Fibroblast of villous mesenchyme (primary cell): ENCODE measurements around the gene PTK7. TPM values are rescaled to one million over a fixed set of nuclear protein-coding genes. Genes with fewer than 3 reads are reported as not detected.
"Not testable (repeated sequence)": the region's sequence is repeated elsewhere in the genome, so short reads cannot be mapped to it uniquely, and the experiment has no call there.

ENCODE experiments used
- DNase-seq: peaks from one replicate; pipeline ENCODE4 v3.0.0-alpha.2; 2010; ENCODE audit warnings: low read depth
- H3K4me3 ChIP-seq: 2 replicates; pipeline ENCODE4 v1.5.1; 2011; ENCODE audit warnings: low read depth, mild to moderate bottlenecking, low read length
- CTCF ChIP-seq: IDR thresholded peaks from 2 replicates; pipeline ENCODE4 v1.5.1; 2012; ENCODE audit warnings: low read depth, mild to moderate bottlenecking, low read length; ENCODE audit not compliant: insufficient read depth
- total RNA-seq: library from RNA; depleted of rRNA; stranded (reverse); fragments of >200 nt; gene quantifications from 2 replicates; pipeline ENCODE4 v1.2.3, GENCODE V29; 2012

PTK7 gene
- total RNA-seq, 1 donor, result 199 TPM

- TF ChIP-seq CTCF, result no peak
- no peak for DNase-seq
- H3K4me3 ChIP-seq, result no peak overlapping the region
Measured at GRCh38 chr6:43035495-43036194, 40.5 kb upstream of the PTK7 start.

- TF ChIP-seq CTCF, result no peak
- H3K4me3 ChIP-seq, result no peak overlapping the region
- DNase-seq, result no peak
Measured at GRCh38 chr6:43036712-43037111, 39.4 kb upstream of the PTK7 start.

GRCh38 chr6:43037197-43037596, 38.9 kb upstream of the PTK7 start:
- no peak for TF ChIP-seq CTCF
- no peak for DNase-seq

GRCh38 chr6:43037706-43038105, 38.4 kb upstream of the PTK7 start:
- H3K4me3 ChIP-seq, result no peak overlapping the region
- no peak for DNase-seq
- TF ChIP-seq CTCF, result no peak

More at GRCh38 chr6:43037197-43037596, 38.9 kb upstream of the PTK7 start:
- no peak overlapping the region for H3K4me3 ChIP-seq

- TF ChIP-seq CTCF, result no peak
- H3K4me3 ChIP-seq, result no peak overlapping the region
- no peak for DNase-seq
Measured at GRCh38 chr6:43038727-43039126, 37.4 kb upstream of the PTK7 start.

- H3K4me3 ChIP-seq, result no peak overlapping the region
- TF ChIP-seq CTCF, result no peak
- no peak for DNase-seq
Measured at GRCh38 chr6:43040542-43041257, 35.4 kb upstream of the PTK7 start.

GRCh38 chr6:43041475-43041874, 34.6 kb upstream of the PTK7 start:
- not testable (repeated sequence) for DNase-seq, H3K4me3 ChIP-seq
